ENCODE measurements around the gene COPB1. TPM values are rescaled to one million over a fixed set of nuclear protein-coding genes. Genes with fewer than 3 reads are reported as not detected.
A peak's percentile ranks its signal among the peaks of the same experiment; 100 is the strongest.
"Not testable (repeated sequence)": the region's sequence is repeated elsewhere in the genome, so short reads cannot be mapped to it uniquely, and the experiment has no call there.

Gene COPB1
- total RNA-seq, 1 experiment from 2014 or later, result 94.6 TPM

GRCh38 chr11:14538271-14538925, 38.8 kb upstream of the COPB1 start:
- TF ChIP-seq EZH2 (IDR thresholded peaks at IDR 0.05; ENCODE audit: borderline replicate concordance, low read depth, low read length, poor library complexity, severe bottlenecking) (no peak), CTCF (conservative IDR thresholded peaks at IDR 0.05; ENCODE audit: low read depth, low read length) (no peak)
- Histone ChIP-seq H3K27ac (ENCODE audit: low read depth, low read length, poor library complexity, severe bottlenecking) (no peak overlapping the region), H3K27me3 (replicated peaks; ENCODE audit: insufficient read depth, low read depth, low read length, poor library complexity) (no peaks in the 10 kb centered on the region), H3K36me3 (ENCODE audit: insufficient read depth, low read length, poor library complexity, severe bottlenecking) (no peaks in the 10 kb centered on the region), H3K9me3 (ENCODE audit: low read depth, low read length, poor library complexity, severe bottlenecking) (no peaks in the 10 kb centered on the region), H3K4me1 (ENCODE audit: insufficient read depth, low read length, poor library complexity, severe bottlenecking) (no peaks in the 10 kb centered on the region), H3K4me3 (ENCODE audit: low read depth, low read length, poor library complexity, severe bottlenecking) (no peak overlapping the region)
- intact Hi-C loops (cut with micrococcal nuclease; ENCODE audit: unreplicated experiment), result loop anchor here (5.0 to 10.0 kb wide), 3 partner anchors 369 to 666 kb away; partner anchors contain the start of gene CALCB
- POLR2A ChIA-PET (ENCODE audit: low non-redundant PET), result no interaction called here
- CTCF ChIA-PET, result no interaction called here
- BruUV-seq (replicated peaks), result no TSS peak
- no peak for DNase-seq (ENCODE audit: low spot score)

GRCh38 chr11:14537134-14537599, 37.6 kb upstream of the COPB1 start:
- POLR2A ChIA-PET (ENCODE audit: low non-redundant PET), result no interaction called here
- H3K36me3 ChIP-seq (ENCODE audit: insufficient read depth, low read length, poor library complexity, severe bottlenecking), result no peaks in the 10 kb centered on the region
- H3K4me3 ChIP-seq (ENCODE audit: low read depth, low read length, poor library complexity, severe bottlenecking), result no peak overlapping the region
- H3K27me3 ChIP-seq (replicated peaks; ENCODE audit: insufficient read depth, low read depth, low read length, poor library complexity), result no peaks in the 10 kb centered on the region
- H3K4me1 ChIP-seq (ENCODE audit: insufficient read depth, low read length, poor library complexity, severe bottlenecking), result no peaks in the 10 kb centered on the region
- intact Hi-C loops (cut with micrococcal nuclease; ENCODE audit: unreplicated experiment), result loop anchor here (5.0 to 10.0 kb wide), 3 partner anchors 370 to 668 kb away; partner anchors contain the start of gene CALCB
- CTCF ChIA-PET, result interaction anchor here (1.0 kb wide), 1 partner anchor 371 kb away, joined by 3 read pairs; no protein-coding TSS in a partner anchor
- peak; percentile 43 for DNase-seq (ENCODE audit: low spot score)
- H3K27ac ChIP-seq (ENCODE audit: low read depth, low read length, poor library complexity, severe bottlenecking), result no peak overlapping the region
- no peaks in the 10 kb centered on the region for H3K9me3 ChIP-seq (ENCODE audit: low read depth, low read length, poor library complexity, severe bottlenecking)
- TF ChIP-seq CTCF (conservative IDR thresholded peaks at IDR 0.05; ENCODE audit: low read depth, low read length) (peak; percentile 73), EZH2 (IDR thresholded peaks at IDR 0.05; ENCODE audit: borderline replicate concordance, low read depth, low read length, poor library complexity, severe bottlenecking) (no peak)
- no TSS peak for BruUV-seq (replicated peaks)

GRCh38 chr11:14535166-14535565, 35.6 kb upstream of the COPB1 start:
- H3K4me3 ChIP-seq (ENCODE audit: low read depth, low read length, poor library complexity, severe bottlenecking); H3K27ac ChIP-seq (ENCODE audit: low read depth, low read length, poor library complexity, severe bottlenecking); DNase-seq (ENCODE audit: low spot score); H3K9me3 ChIP-seq (ENCODE audit: low read depth, low read length, poor library complexity, severe bottlenecking); H3K4me1 ChIP-seq (ENCODE audit: insufficient read depth, low read length, poor library complexity, severe bottlenecking); H3K36me3 ChIP-seq (ENCODE audit: insufficient read depth, low read length, poor library complexity, severe bottlenecking); BruUV-seq (replicated peaks); H3K27me3 ChIP-seq (replicated peaks; ENCODE audit: insufficient read depth, low read depth, low read length, poor library complexity); POLR2A ChIA-PET (ENCODE audit: low non-redundant PET): not testable (repeated sequence)
- CTCF ChIA-PET, result interaction anchor here (0.7 kb wide), 1 partner anchor 239 kb away, joined by 4 read pairs; no protein-coding TSS in a partner anchor
- intact Hi-C loops (cut with micrococcal nuclease; ENCODE audit: unreplicated experiment), result loop anchor here (5.0 to 10.0 kb wide), 3 partner anchors 372 to 670 kb away; partner anchors contain the start of gene CALCB
